ENCODE results near the gene RFC4.
"Not testable (repeated sequence)": the region's sequence is repeated elsewhere in the genome, so short reads cannot be mapped to it uniquely, and the experiment has no call there.

RFC4 gene

GRCh38 chr3:186826976-186827857 is 20.9 kb upstream of the RFC4 start:
- Histone ChIP-seq H3K9ac (ENCODE audit: insufficient read length) (peak overlapping the region; percentile 90), H3K36me3 (ENCODE audit: insufficient read depth, low read length) (no peaks in the 10 kb centered on the region), H3K4me3 (peak overlapping the region; percentile 90), H3K27ac (no peak overlapping the region), H3K9me3 (ENCODE audit: low read depth, low read length) (no peaks in the 10 kb centered on the region)
- TF ChIP-seq FOXP2 (optimal IDR thresholded peaks at IDR 0.05; ENCODE audit: control extremely low read depth, extremely low read length, insufficient read depth), result no peak
- TF ChIP-seq POLR2AphosphoS5 (IDR thresholded peaks at IDR 0.05; ENCODE audit: borderline replicate concordance, low read depth, low read length), result peak; percentile 91; the same call in 1 of the 2 replicates
- no peak for TF ChIP-seq EZH2 (IDR thresholded peaks at IDR 0.05)
- DNase-seq (ENCODE audit: low read depth, low spot score), result no peak

GRCh38 chr3:186826410-186826975 is 20.2 kb upstream of the RFC4 start:
- TF ChIP-seq EZH2 (IDR thresholded peaks at IDR 0.05) (no peak), FOXP2 (optimal IDR thresholded peaks at IDR 0.05; ENCODE audit: control extremely low read depth, extremely low read length, insufficient read depth) (no peak)
- no peaks in the 10 kb centered on the region for H3K9me3 ChIP-seq (ENCODE audit: low read depth, low read length)
- H3K9ac ChIP-seq (ENCODE audit: insufficient read length), result peak overlapping the region; percentile 90
- H3K4me3 ChIP-seq, result peak overlapping the region; percentile 90
- no peaks in the 10 kb centered on the region for H3K36me3 ChIP-seq (ENCODE audit: insufficient read depth, low read length)
- DNase-seq (ENCODE audit: low read depth, low spot score), result no peak
- H3K27ac ChIP-seq, result no peak overlapping the region

DNA sequence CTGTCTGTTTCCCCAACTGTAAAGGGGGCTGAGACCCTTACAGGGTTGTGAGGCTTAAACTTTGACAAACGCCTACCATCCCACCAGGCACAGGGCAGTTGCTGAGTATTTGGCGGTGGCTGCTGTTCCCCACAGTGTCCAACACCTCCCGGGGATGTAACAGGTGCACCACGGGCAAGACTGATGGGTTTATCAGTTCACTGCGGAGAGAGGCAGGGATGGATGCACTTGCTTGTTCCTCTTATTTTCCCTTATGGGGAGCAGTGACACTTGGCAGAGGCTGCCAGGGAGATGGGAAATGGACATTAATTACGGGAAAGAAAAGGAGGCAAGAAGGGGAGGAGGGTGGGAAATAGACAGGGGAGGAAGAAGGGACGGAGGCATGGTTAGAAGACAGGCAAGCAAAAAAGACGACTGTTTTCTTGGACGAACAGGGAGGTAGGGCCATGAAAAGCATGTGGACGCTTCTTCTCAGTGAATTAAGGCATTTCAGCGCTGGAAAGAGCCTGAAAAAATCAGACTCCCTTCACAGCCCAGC is 19.7 kb upstream of the RFC4 start:
- Histone ChIP-seq H3K36me3 (ENCODE audit: insufficient read depth, low read length) (no peaks in the 10 kb centered on the region), H3K4me3 (peak overlapping the region; percentile 90), H3K9me3 (ENCODE audit: low read depth, low read length) (no peaks in the 10 kb centered on the region), H3K9ac (ENCODE audit: insufficient read length) (no peak overlapping the region), H3K27ac (no peak overlapping the region)
- TF ChIP-seq EZH2 (IDR thresholded peaks at IDR 0.05), result no peak
- TF ChIP-seq POLR2AphosphoS5 (IDR thresholded peaks at IDR 0.05; ENCODE audit: borderline replicate concordance, low read depth, low read length), result no peak
- TF ChIP-seq FOXP2 (optimal IDR thresholded peaks at IDR 0.05; ENCODE audit: control extremely low read depth, extremely low read length, insufficient read depth), result no peak
- DNase-seq (ENCODE audit: low read depth, low spot score), result no peak

DNA sequence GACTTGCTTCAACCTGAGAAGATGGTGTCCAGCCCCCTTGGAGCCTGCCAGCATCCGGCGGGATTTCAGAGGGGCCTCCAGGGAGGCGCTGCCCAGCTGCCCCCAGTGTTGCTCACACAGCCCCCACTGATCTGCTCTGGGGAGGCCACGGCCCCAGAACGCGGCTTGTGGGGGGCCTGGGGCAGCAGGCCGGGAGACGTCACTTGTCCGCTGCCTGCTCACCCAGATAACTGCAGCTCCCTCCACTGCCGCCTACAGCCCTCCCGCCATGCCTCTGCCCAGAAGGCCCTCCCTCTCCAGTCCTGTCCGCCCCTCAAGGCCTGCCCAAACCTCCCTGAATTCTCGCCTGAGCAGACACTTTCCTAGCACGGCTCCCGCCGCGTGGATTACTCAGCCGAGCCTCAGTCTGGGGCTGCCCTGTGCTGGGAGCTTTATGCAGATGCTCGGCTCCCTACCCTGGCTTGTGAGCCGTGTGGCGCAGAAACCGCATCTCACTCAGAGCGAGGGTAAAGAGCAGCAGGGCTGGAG is 19.1 kb upstream of the RFC4 start:
- Histone ChIP-seq H3K27ac (no peak overlapping the region), H3K9me3 (ENCODE audit: low read depth, low read length) (no peaks in the 10 kb centered on the region), H3K4me3 (no peak overlapping the region), H3K9ac (ENCODE audit: insufficient read length) (no peak overlapping the region), H3K36me3 (ENCODE audit: insufficient read depth, low read length) (no peaks in the 10 kb centered on the region)
- TF ChIP-seq POLR2AphosphoS5 (IDR thresholded peaks at IDR 0.05; ENCODE audit: borderline replicate concordance, low read depth, low read length) (no peak), FOXP2 (optimal IDR thresholded peaks at IDR 0.05; ENCODE audit: control extremely low read depth, extremely low read length, insufficient read depth) (no peak), EZH2 (IDR thresholded peaks at IDR 0.05) (no peak)
- no peak for DNase-seq (ENCODE audit: low read depth, low spot score)

DNA sequence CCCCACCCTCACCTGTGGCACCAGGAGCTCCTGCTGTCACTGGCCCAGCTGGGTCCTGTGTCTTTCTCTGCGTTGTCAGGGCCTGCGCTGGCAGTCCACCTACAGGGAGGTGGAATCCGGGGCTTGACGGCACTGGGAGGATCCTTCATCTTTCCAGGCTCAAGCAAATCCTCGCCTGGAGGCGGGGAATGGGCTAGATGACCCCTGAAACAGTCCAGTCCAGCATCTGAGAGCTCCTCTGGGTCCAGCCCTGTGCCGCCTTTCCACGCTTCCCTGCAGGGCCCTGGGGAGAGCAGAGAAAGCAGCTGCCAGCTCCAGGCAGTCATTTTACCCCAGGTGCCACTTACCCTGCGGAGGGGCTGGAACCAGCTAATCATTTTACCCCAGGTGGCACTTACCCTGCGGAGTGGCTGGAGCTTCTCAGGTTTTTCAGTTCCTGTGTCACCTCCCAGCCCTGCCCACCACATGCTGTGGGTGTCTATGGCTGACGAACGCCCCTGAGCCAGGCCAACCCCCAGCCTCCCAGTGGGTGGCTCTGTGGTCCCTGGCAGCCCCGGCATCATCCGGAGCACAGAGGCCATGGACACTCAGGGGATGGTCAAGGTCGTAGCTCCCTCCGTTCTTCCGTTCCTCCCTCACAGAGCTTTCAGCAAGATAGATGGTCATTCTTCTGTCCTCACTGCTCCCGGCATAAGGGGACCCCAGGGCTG is 18.3 kb upstream of the RFC4 start:
- H3K36me3 ChIP-seq (ENCODE audit: insufficient read depth, low read length), result no peaks in the 10 kb centered on the region
- no peaks in the 10 kb centered on the region for H3K9me3 ChIP-seq (ENCODE audit: low read depth, low read length)
- no peak for DNase-seq (ENCODE audit: low read depth, low spot score)
- no peak overlapping the region for H3K4me3 ChIP-seq
- TF ChIP-seq POLR2AphosphoS5 (IDR thresholded peaks at IDR 0.05; ENCODE audit: borderline replicate concordance, low read depth, low read length) (no peak), EZH2 (IDR thresholded peaks at IDR 0.05) (no peak), FOXP2 (optimal IDR thresholded peaks at IDR 0.05; ENCODE audit: control extremely low read depth, extremely low read length, insufficient read depth) (no peak)
- H3K9ac ChIP-seq (ENCODE audit: insufficient read length), result no peak overlapping the region
- H3K27ac ChIP-seq, result no peak overlapping the region

DNA sequence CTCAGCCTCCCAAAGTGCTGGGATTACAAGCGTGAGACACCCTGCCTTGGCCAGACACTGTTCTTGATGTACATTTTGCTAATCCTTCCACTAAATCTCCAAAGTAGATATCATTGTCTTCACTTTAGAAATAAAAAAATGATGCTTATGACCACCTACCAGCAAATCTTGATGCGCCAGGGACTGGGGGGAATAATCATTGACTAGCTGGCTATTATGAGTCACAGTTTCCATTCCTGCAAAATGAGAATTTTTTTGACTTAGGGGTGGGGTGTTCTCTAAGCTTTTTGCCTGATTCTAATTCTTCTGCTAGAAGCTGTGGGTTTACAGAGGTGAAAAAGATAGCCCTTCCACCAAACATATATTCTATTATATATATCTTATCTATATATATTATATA is 17.1 kb upstream of the RFC4 start:
- H3K4me3 ChIP-seq, result no peak overlapping the region
- no peak for DNase-seq (ENCODE audit: low read depth, low spot score)
- H3K9ac ChIP-seq (ENCODE audit: insufficient read length), result no peak overlapping the region
- no peaks in the 10 kb centered on the region for H3K36me3 ChIP-seq (ENCODE audit: insufficient read depth, low read length)
- TF ChIP-seq EZH2 (IDR thresholded peaks at IDR 0.05), result no peak
- TF ChIP-seq FOXP2 (optimal IDR thresholded peaks at IDR 0.05; ENCODE audit: control extremely low read depth, extremely low read length, insufficient read depth), result no peak
- TF ChIP-seq POLR2AphosphoS5 (IDR thresholded peaks at IDR 0.05; ENCODE audit: borderline replicate concordance, low read depth, low read length), result no peak
- no peaks in the 10 kb centered on the region for H3K9me3 ChIP-seq (ENCODE audit: low read depth, low read length)
- no peak overlapping the region for H3K27ac ChIP-seq

DNA sequence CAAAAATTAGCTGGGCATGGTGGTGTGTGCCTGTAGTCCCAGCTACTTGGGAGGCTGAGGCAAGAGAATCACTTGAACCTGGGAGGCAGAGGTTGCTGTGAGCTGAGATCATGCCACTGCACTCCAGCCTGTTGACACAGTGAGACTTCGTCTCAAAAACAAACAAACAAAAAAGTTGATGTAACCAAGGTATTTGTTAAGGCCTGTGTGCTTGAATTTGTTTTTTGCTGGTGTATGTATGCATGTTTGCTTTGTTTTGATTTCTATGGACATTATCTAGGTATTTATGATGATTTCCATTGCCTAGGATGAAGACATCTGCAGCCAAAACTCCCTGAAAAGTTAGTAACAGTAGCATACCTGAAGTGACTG is 16.1 kb upstream of the RFC4 start:
- H3K27ac ChIP-seq; H3K36me3 ChIP-seq (ENCODE audit: insufficient read depth, low read length); H3K4me3 ChIP-seq; H3K9me3 ChIP-seq (ENCODE audit: low read depth, low read length); H3K9ac ChIP-seq (ENCODE audit: insufficient read length); DNase-seq (ENCODE audit: low read depth, low spot score): not testable (repeated sequence)
